HepG2 (cell line): Measurements from ENCODE around the gene RPRD2. TPM values are rescaled to one million over a fixed set of nuclear protein-coding genes. Genes with fewer than 3 reads are reported as not detected.

Source experiments
- ARID2 ChIP-seq: sonication (generic); formaldehyde crosslinking; IDR thresholded peaks from 2 replicates; pipeline ENCODE4 v1.8.1; 2022; ENCODE audit warnings: mild to moderate bottlenecking, missing genetic modification reagents, borderline replicate concordance
- ATF2 ChIP-seq: sonication (generic); formaldehyde crosslinking; IDR thresholded peaks from 2 replicates; pipeline ENCODE4 v1.4.0; 2020; ENCODE audit warnings: missing genetic modification reagents
- ELF1 ChIP-seq: sonication (generic); formaldehyde crosslinking; IDR thresholded peaks from 2 replicates; pipeline ENCODE4 v1.4.0; 2020; ENCODE audit warnings: missing genetic modification reagents
- HNRNPK ChIP-seq: fragments of 200-400 bp; formaldehyde crosslinking; IDR thresholded peaks from 2 replicates; pipeline ENCODE4 v1.6.1; 2018; ENCODE audit warnings: low read length, low read depth, moderate library complexity, mild to moderate bottlenecking; ENCODE audit not compliant: poor library complexity, severe bottlenecking
- HNRNPUL1 ChIP-seq: fragments of 200-400 bp; formaldehyde crosslinking; IDR thresholded peaks from 2 replicates; pipeline ENCODE4 v1.6.1; 2017; ENCODE audit warnings: low read depth, mild to moderate bottlenecking, low read length, moderate library complexity
- MNT ChIP-seq: fragments of 450-650 bp; IDR thresholded peaks from 2 replicates; pipeline ENCODE4 v1.6.1; 2016
- SKI ChIP-seq: fragments of 450-650 bp; IDR thresholded peaks from one replicate; pipeline ENCODE4 v1.6.1; 2018; ENCODE audit warnings: mild to moderate bottlenecking; ENCODE audit not compliant: partially characterized antibody
- ZFP36 ChIP-seq: fragments of 150-350 bp; IDR thresholded peaks from 2 replicates; pipeline ENCODE4 v1.6.1; 2018; ENCODE audit warnings: borderline replicate concordance, low read length, low read depth; ENCODE audit not compliant: partially characterized antibody
- ZMAT3 ChIP-seq: sonication (generic); formaldehyde crosslinking; conservative IDR thresholded peaks from 2 replicates; pipeline ENCODE4 v1.7.0; 2021; ENCODE audit warnings: missing genetic modification reagents
- ZNF407 ChIP-seq: sonication (generic); formaldehyde crosslinking; IDR thresholded peaks from one replicate; pipeline ENCODE4 v1.5.1; 2020; ENCODE audit warnings: mild to moderate bottlenecking, missing genetic modification reagents; ENCODE audit errors: not compliant biosample characterization
- ZNF576 ChIP-seq: sonication (generic); formaldehyde crosslinking; IDR thresholded peaks from 2 replicates; pipeline ENCODE4 v1.4.0; 2020; ENCODE audit warnings: mild to moderate bottlenecking, missing genetic modification reagents
- ZNF687 ChIP-seq: sonication (generic); formaldehyde crosslinking; IDR thresholded peaks from 2 replicates; pipeline ENCODE4 v1.5.1; 2020; ENCODE audit warnings: mild to moderate bottlenecking, missing genetic modification reagents, moderate library complexity
- polyA plus RNA-seq, 8 experiments: library from polyadenylated mRNA; depleted of rRNA in 3 of 8; stranded (reverse) in 7 of 8; unstranded in 1 of 8; fragments of >200 nt; fragmentation: Illumina TruSeq in 4 of 8; extraction: Trizol in 4 of 8; gene quantifications; 2 replicates each; pipeline versions ENCODE4 v1.2.1 to v1.2.3, GENCODE V29; 2011 to 2016; ENCODE audit warnings: low read depth in 4 of 8, missing spikeins in 1 of 8, mixed read lengths in 1 of 8; ENCODE audit not compliant: insufficient read depth in 1 of 8
- total RNA-seq, 5 experiments: library from RNA; depleted of rRNA; stranded (reverse); fragments of >200 nt; fragmentation: Illumina TruSeq; extraction: Trizol; gene quantifications; 2 replicates each; pipeline ENCODE4 v1.2.3, GENCODE V29; 2016; ENCODE audit warnings: low read depth in 1 of 5

The RPRD2 gene
- total and polyA plus RNA-seq, 2 of the 13 experiments (the other 11 are each of a cell fraction or from before 2014, with no cell fraction given): 8.0 to 8.9 TPM

GRCh38 chr1:150521196-150521968, 157.4 kb downstream of the RPRD2 start (continued):
- TF ChIP-seq ZNF407 (no peak), ZNF576 (no peak), ZNF687 (CRISPR knock-in tag) (no peak), ARID2 (CRISPR knock-in tag) (no peak), ZFP36 (no peak), MNT (no peak), HNRNPUL1 (no peak), ZMAT3 (CRISPR knock-in tag) (no peak), ATF2 (no peak), ELF1 (no peak), SKI (no peak), HNRNPK (no peak)
